Fibroblast of the aortic adventitia (primary cell): Measurements from ENCODE around the gene APLF. TPM values are rescaled to one million over a fixed set of nuclear protein-coding genes. Genes with fewer than 3 reads are reported as not detected.

ENCODE experiments used
- DNase-seq: peaks from one replicate; pipeline ENCODE4 v3.0.0-alpha.2; 2010; ENCODE audit warnings: low read depth
- H3K4me3 ChIP-seq: 2 replicates; pipeline ENCODE4 v1.5.1; 2011; ENCODE audit warnings: low read depth, mild to moderate bottlenecking, control low read depth, low read length, moderate library complexity
- total RNA-seq: library from RNA; depleted of rRNA; stranded (reverse); fragments of >200 nt; gene quantifications from 2 replicates; pipeline ENCODE4 v1.2.3, GENCODE V29; 2012; ENCODE audit warnings: low replicate concordance
- TF ChIP-seq, protein P1 (sequence below): IDR thresholded peaks from 2 replicates; pipeline ENCODE4 v1.5.1; 2011; ENCODE audit warnings: mild to moderate bottlenecking, low read length, control low read depth, inconsistent platforms; ENCODE audit not compliant: insufficient read depth

The APLF gene
- total RNA-seq, 1 donor = 6.8 TPM

GRCh38 chr2:68453761-68454360, 13.5 kb upstream of the APLF start:
- TF ChIP-seq, protein P1, sequence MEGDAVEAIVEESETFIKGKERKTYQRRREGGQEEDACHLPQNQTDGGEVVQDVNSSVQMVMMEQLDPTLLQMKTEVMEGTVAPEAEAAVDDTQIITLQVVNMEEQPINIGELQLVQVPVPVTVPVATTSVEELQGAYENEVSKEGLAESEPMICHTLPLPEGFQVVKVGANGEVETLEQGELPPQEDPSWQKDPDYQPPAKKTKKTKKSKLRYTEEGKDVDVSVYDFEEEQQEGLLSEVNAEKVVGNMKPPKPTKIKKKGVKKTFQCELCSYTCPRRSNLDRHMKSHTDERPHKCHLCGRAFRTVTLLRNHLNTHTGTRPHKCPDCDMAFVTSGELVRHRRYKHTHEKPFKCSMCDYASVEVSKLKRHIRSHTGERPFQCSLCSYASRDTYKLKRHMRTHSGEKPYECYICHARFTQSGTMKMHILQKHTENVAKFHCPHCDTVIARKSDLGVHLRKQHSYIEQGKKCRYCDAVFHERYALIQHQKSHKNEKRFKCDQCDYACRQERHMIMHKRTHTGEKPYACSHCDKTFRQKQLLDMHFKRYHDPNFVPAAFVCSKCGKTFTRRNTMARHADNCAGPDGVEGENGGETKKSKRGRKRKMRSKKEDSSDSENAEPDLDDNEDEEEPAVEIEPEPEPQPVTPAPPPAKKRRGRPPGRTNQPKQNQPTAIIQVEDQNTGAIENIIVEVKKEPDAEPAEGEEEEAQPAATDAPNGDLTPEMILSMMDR = no peak
- no peak for DNase-seq
- no peak overlapping the region for H3K4me3 ChIP-seq

DNA sequence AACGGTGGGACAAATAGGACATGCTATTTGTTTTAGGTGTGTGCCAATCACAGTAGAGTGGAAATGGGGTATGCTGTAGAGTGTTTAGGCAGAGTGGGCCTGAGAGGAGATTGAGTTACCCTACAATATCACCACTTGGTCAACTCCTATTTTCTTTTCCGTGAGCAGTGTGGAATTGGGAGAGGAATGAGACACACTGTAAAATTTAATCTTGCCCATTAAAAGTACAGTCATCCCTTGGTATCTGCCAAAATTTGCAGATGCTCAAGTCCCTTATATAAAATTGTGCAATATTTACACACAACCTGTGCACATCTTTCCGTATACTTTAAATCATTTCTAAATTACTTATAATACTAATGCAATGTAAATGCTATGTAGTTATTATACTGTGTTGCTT, 12.7 kb upstream of the APLF start:
- H3K4me3 ChIP-seq = no peak overlapping the region
- TF ChIP-seq, protein P1 = no peak
- DNase-seq = no peak

GRCh38 chr2:68456198-68456597, 11.2 kb upstream of the APLF start:
- TF ChIP-seq, protein P1 = no peak
- no peak for DNase-seq
- no peak overlapping the region for H3K4me3 ChIP-seq

- TF ChIP-seq, protein P1 = no peak
- DNase-seq = peak; percentile 60
- no peak overlapping the region for H3K4me3 ChIP-seq
Measured at GRCh38 chr2:68458981-68459380, 8.4 kb upstream of the APLF start.

DNA sequence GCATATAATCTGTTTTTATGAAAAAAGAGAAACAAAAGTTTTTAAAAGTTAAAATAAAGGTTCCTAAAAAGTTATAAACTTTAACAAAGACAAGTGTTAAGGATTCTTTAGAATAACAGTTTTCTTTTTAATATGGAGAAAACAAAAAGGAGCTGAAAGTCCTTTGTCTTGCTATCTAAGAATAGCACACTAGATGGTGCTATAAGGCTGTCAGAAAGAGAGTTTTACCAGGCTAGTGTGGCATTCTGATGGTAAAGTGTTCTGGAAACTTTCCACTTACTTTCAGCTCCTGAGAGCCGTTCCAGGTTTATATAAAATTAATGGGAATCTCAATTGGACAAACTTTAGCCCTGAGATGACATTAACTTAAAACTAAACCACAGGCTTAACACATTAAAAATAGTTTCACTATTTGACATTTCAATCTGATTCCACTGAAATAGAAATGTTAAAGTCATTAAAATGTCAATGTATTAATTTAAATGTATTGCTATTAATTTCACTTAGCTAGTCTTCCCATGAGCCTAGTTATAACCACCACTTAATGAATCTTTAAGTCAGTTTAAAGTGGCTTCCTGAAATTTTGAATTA, 4.0 kb upstream of the APLF start:
- TF ChIP-seq, protein P1 = peak; percentile 75
- no peak overlapping the region for H3K4me3 ChIP-seq
- DNase-seq = peak; percentile 76

- no peak for DNase-seq
- TF ChIP-seq, protein P1 = no peak
- H3K4me3 ChIP-seq = no peak overlapping the region
Measured at GRCh38 chr2:68464651-68465050, 2.7 kb upstream of the APLF start.
